SH-SY5Y (cell line): ENCODE data around the gene KIZ.

Experiments used
- GATA2 ChIP-seq: IDR thresholded peaks from 2 replicates; pipeline ENCODE4 v1.6.1; 2011; ENCODE audit warnings: mild to moderate bottlenecking, low read depth, low read length
- GATA3 ChIP-seq: IDR thresholded peaks from 2 replicates; pipeline ENCODE4 v1.6.1; 2011; ENCODE audit warnings: low read depth, mild to moderate bottlenecking, low read length, moderate library complexity

DNA sequence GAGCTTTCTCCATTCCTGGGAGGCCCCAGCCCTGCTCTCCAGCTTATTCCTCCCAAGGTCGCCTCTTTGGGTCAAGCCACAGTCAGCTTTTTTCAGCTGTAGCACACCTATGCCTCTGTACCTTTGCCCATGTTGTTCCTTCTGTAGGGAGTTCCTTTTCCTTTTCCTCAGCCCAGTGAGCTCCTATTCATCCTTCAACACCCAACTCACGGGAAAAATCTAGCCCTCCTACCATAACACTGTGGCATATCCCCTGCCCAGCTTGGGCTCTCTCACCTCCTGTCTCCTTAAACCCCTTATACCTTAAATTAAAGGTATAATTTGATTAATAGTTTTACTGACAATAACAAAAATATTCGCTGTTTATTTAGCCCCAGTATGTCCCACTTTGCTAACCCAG lies 118.9 kb downstream of the KIZ start:
- TF ChIP-seq GATA2 (no peak), GATA3 (no peak)
